ENCODE results near the gene ZNF616.

- TF ChIP-seq CTCF (IDR thresholded peaks at IDR 0.05; ENCODE audit: insufficient read depth, low read depth, low read length) = no peak
- TF ChIP-seq EZH2 (IDR thresholded peaks at IDR 0.05; ENCODE audit: insufficient read depth, low read length) = no peak
Measured at GRCh38 chr19:52065399-52065798, 74.3 kb downstream of the ZNF616 start.

Data from astrocyte (in vitro differentiated cells and primary cell).